H9 (cell line): ENCODE results near the gene BIRC6. TPM values are rescaled to one million over a fixed set of nuclear protein-coding genes. Genes with fewer than 3 reads are reported as not detected.

Experiments
- DNase-seq: peaks from one replicate; pipeline ENCODE4 v3.0.0-alpha.2; 2017
- H2AFZ ChIP-seq: one replicate; pipeline ENCODE4 v1.6.1; 2013; ENCODE audit warnings: mild to moderate bottlenecking, low read length, control low read depth, moderate library complexity
- H2AK5ac ChIP-seq: 2 replicates; pipeline ENCODE4 v1.6.1; 2013; ENCODE audit warnings: low read length, control low read depth, mixed read lengths; ENCODE audit not compliant: insufficient read length
- H2BK120ac ChIP-seq: one replicate; pipeline ENCODE4 v1.6.1; 2013; ENCODE audit warnings: low read depth, mild to moderate bottlenecking, low read length, control low read depth, inconsistent platforms; ENCODE audit not compliant: poor library complexity, severe bottlenecking
- H2BK12ac ChIP-seq: 2 replicates; pipeline ENCODE4 v1.6.1; 2013; ENCODE audit warnings: low read length, control low read depth, mixed read lengths, low read depth; ENCODE audit not compliant: insufficient read length
- H2BK15ac ChIP-seq: 2 replicates; pipeline ENCODE4 v1.6.1; 2013; ENCODE audit warnings: low read depth, low read length, control low read depth
- H2BK20ac ChIP-seq: one replicate; pipeline ENCODE4 v1.6.1; 2013; ENCODE audit warnings: low read depth, mild to moderate bottlenecking, low read length, control low read depth, inconsistent platforms; ENCODE audit not compliant: poor library complexity, severe bottlenecking
- H2BK5ac ChIP-seq: 2 replicates; pipeline ENCODE4 v1.6.1; 2013; ENCODE audit warnings: low read length, control low read depth, mixed read lengths; ENCODE audit not compliant: insufficient read length
- H3K14ac ChIP-seq: 2 replicates; pipeline ENCODE4 v1.6.1; 2013; ENCODE audit warnings: low read length, control low read depth; ENCODE audit not compliant: insufficient read depth
- H3K18ac ChIP-seq: 2 replicates; pipeline ENCODE4 v1.6.1; 2013; ENCODE audit warnings: low read depth, mild to moderate bottlenecking, mixed read lengths, low read length, control low read depth; ENCODE audit not compliant: insufficient read length
- H3K23ac ChIP-seq: 2 replicates; pipeline ENCODE4 v1.6.1; 2013; ENCODE audit warnings: low read length, control low read depth, mixed read lengths, low read depth; ENCODE audit not compliant: insufficient read length
- H3K23me2 ChIP-seq: 2 replicates; pipeline ENCODE4 v1.6.1; 2013; ENCODE audit warnings: low read depth, mild to moderate bottlenecking, mixed read lengths, low read length, control low read depth; ENCODE audit not compliant: insufficient read length, poor library complexity, severe bottlenecking
- H3K27ac ChIP-seq: 2 replicates; pipeline ENCODE4 v1.5.1; 2013; ENCODE audit warnings: low read length, control low read depth, mixed read lengths, low read depth; ENCODE audit not compliant: insufficient read length
- H3K27me3 ChIP-seq: 2 replicates; pipeline ENCODE4 v1.6.1; 2013; ENCODE audit warnings: low read length, control low read depth, inconsistent platforms; ENCODE audit not compliant: insufficient read depth
- H3K4ac ChIP-seq: 2 replicates; pipeline ENCODE4 v1.6.1; 2013; ENCODE audit warnings: low read depth, mild to moderate bottlenecking, control low read depth, inconsistent platforms, low read length, moderate library complexity
- H3K4me1 ChIP-seq: 2 replicates; pipeline ENCODE4 v1.6.1; 2013; ENCODE audit warnings: low read length, control low read depth, inconsistent platforms; ENCODE audit not compliant: insufficient read depth
- H3K4me2 ChIP-seq: 2 replicates; pipeline ENCODE4 v1.6.1; 2013; ENCODE audit warnings: low read length, control low read depth, mixed read lengths; ENCODE audit not compliant: insufficient read length, insufficient read depth
- H3K56ac ChIP-seq: 2 replicates; pipeline ENCODE4 v1.6.1; 2013; ENCODE audit warnings: low read depth, mild to moderate bottlenecking, mixed read lengths, low read length, control low read depth; ENCODE audit not compliant: insufficient read length
- H3K79me1 ChIP-seq: 2 replicates; pipeline ENCODE4 v1.6.1; 2013; ENCODE audit warnings: low read depth, mild to moderate bottlenecking, moderate library complexity, low read length, control low read depth, inconsistent platforms; ENCODE audit not compliant: insufficient read depth, poor library complexity, severe bottlenecking
- H3K79me2 ChIP-seq: 2 replicates; pipeline ENCODE4 v1.6.1; 2013; ENCODE audit warnings: low read length, control low read depth, inconsistent platforms; ENCODE audit not compliant: insufficient read depth
- H3K9ac ChIP-seq: 2 replicates; pipeline ENCODE4 v1.6.1; 2013; ENCODE audit warnings: low read length, control low read depth, mixed read lengths; ENCODE audit not compliant: insufficient read length; ENCODE audit errors: extremely low read depth
- H3K9me3 ChIP-seq: one replicate; pipeline ENCODE4 v1.6.1; 2013; ENCODE audit warnings: low read depth, low read length, inconsistent platforms; ENCODE audit not compliant: control insufficient read depth
- H3T11ph ChIP-seq: one replicate; pipeline ENCODE4 v1.6.1; 2013; ENCODE audit warnings: mild to moderate bottlenecking, low read length, control low read depth, inconsistent platforms
- H4K20me1 ChIP-seq: one replicate; pipeline ENCODE4 v1.6.1; 2013; ENCODE audit not compliant: control insufficient read depth, insufficient read length, insufficient read depth
- H4K5ac ChIP-seq: 2 replicates; pipeline ENCODE4 v1.6.1; 2013; ENCODE audit warnings: low read depth, mild to moderate bottlenecking, mixed read lengths, low read length, control low read depth; ENCODE audit not compliant: insufficient read length
- H4K8ac ChIP-seq: replicated peaks from 2 replicates; pipeline ENCODE4 v1.6.1; 2013; ENCODE audit warnings: low read length, control low read depth, mixed read lengths, low read depth; ENCODE audit not compliant: insufficient read length
- H4K91ac ChIP-seq: 2 replicates; pipeline ENCODE4 v1.6.1; 2013; ENCODE audit warnings: low read depth, mild to moderate bottlenecking, moderate library complexity, mixed read lengths, low read length, control low read depth; ENCODE audit not compliant: insufficient read length
- H3K27ac Mint-ChIP-seq, 3 experiments: 2 replicates in 2 of 3; 3 replicates in 1 of 3; pipeline ENCODE4 v1.8.0; 2020 to 2021; ENCODE audit warnings: mixed read lengths in 3 of 3, mild to moderate bottlenecking in 1 of 3, moderate library complexity in 1 of 3
- H3K27me3 Mint-ChIP-seq: 2 replicates; pipeline ENCODE4 v1.8.0; 2021; ENCODE audit warnings: low read depth, mild to moderate bottlenecking, moderate library complexity, mixed read lengths
- H3K36me3 Mint-ChIP-seq, 3 experiments: 2 replicates in 2 of 3; 3 replicates in 1 of 3; pipeline ENCODE4 v1.8.0; 2020 to 2021; ENCODE audit warnings: low read depth in 3 of 3, mixed read lengths in 3 of 3; ENCODE audit not compliant: insufficient read depth in 1 of 3
- H3K4me1 Mint-ChIP-seq, 2 experiments: 2 replicates each; pipeline ENCODE4 v1.8.0; 2020; ENCODE audit warnings: mixed read lengths in 2 of 2
- H3K4me3 Mint-ChIP-seq, 2 experiments: 2 replicates in 1 of 2; 3 replicates in 1 of 2; pipeline ENCODE4 v1.8.0; 2020 to 2021; ENCODE audit warnings: mild to moderate bottlenecking in 2 of 2, mixed read lengths in 2 of 2, moderate library complexity in 1 of 2
- H3K9me3 Mint-ChIP-seq, 2 experiments: 2 replicates in 1 of 2; 3 replicates in 1 of 2; pipeline ENCODE4 v1.8.0; 2020; ENCODE audit warnings: mild to moderate bottlenecking in 2 of 2, mixed read lengths in 2 of 2, moderate library complexity in 1 of 2
- CTCF ChIP-seq: fragments of 200-600 bp; sonication (generic); conservative IDR thresholded peaks from 3 replicates; pipeline ENCODE4 v1.8.0; 2021; ENCODE audit warnings: antibody characterized with exemption, mild to moderate bottlenecking
- WGBS: extraction: QIAGEN DNeasy Blood & Tissue Kit; methylation state at CpG from one replicate; pipeline ENCODE4 v1.1.7; 2013; ENCODE audit warnings: missing lambda C conversion rate, low lambda C conversion rate, mixed read lengths; ENCODE audit not compliant: insufficient read length; ENCODE audit errors: extremely low coverage; 5-methylcytosine and 5-hydroxymethylcytosine counted together
- total RNA-seq: library from RNA; stranded (reverse); gene quantifications from 2 replicates; pipeline ENCODE4 v1.2.1, GENCODE V29; 2021

BIRC6 gene
- total RNA-seq, 1 experiment from 2014 or later = 78.8 TPM

DNA sequence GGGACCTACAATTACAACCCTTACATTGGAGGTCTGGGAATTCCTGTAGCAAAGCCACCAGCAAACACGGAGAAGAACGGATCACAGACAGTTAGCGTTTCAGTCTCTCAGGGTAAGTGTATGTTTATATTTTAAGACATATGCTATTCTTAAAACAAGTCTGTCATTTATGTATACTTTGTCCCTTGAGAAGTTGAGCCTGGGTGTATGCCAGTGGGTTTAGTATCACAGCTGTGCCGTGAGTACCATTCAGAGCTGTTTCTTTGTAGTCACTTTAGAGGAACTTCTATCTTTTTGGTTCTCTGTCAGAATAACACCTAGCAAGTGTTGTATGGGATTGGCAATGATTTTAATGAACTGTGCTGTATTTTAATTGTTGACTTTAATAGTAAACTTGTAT is 125.6 kb downstream of the BIRC6 start:
- H3K14ac ChIP-seq = no peak overlapping the region
- H3K79me1 ChIP-seq = no peaks in the 10 kb centered on the region
- no peak overlapping the region for H3K4me2 ChIP-seq
- no peak overlapping the region for H3K23ac ChIP-seq
- no peak overlapping the region for H2BK15ac ChIP-seq
- TF ChIP-seq CTCF = no peak
- no peak overlapping the region for H4K8ac ChIP-seq
- H3K18ac ChIP-seq = no peak overlapping the region
- H3K4me1 ChIP-seq = no peaks in the 10 kb centered on the region
- no peak overlapping the region for H2AFZ ChIP-seq
- no peak overlapping the region for H2BK12ac ChIP-seq
- H3K9me3 Mint-ChIP-seq = no peaks in the 10 kb centered on the region
- no peaks in the 10 kb centered on the region for H3K79me2 ChIP-seq
- no peaks in the 10 kb centered on the region for H3K23me2 ChIP-seq
- no peak overlapping the region for H3T11ph ChIP-seq
- H3K4ac ChIP-seq = no peak overlapping the region
- H4K91ac ChIP-seq = no peak overlapping the region
- no peaks in the 10 kb centered on the region for H3K27me3 ChIP-seq
- no peaks in the 10 kb centered on the region for H3K9me3 ChIP-seq
- H3K9ac ChIP-seq = no peak overlapping the region
- no peak overlapping the region for H2AK5ac ChIP-seq
- no peak overlapping the region for H4K5ac ChIP-seq
- peaks cover 17 to 72% (median 52%) of the 10 kb centered on the region in 3 experiments; a peak in 6 of 7 replicates for H3K36me3 Mint-ChIP-seq
- no peak overlapping the region for H2BK120ac ChIP-seq
- no peaks in the 10 kb centered on the region for H3K27me3 Mint-ChIP-seq
- H3K56ac ChIP-seq = no peak overlapping the region
- H3K27ac ChIP-seq = no peak overlapping the region
- H2BK5ac ChIP-seq = no peak overlapping the region
- H4K20me1 ChIP-seq = no peaks in the 10 kb centered on the region
- H3K4me1 Mint-ChIP-seq = no peaks in the 10 kb centered on the region
- H2BK20ac ChIP-seq = no peak overlapping the region
- no peak overlapping the region for H3K4me3 Mint-ChIP-seq
- H3K27ac Mint-ChIP-seq = no peak overlapping the region
- DNase-seq = no peak
- WGBS = no CpG with 5 or more reads among the region's 4 CpGs
